ENCODE data around the gene SMYD3.

GRCh38 chr1:246292571-246292970 is 214.5 kb downstream of the SMYD3 start:
- TF ChIP-seq RFX5 (IDR thresholded peaks at IDR 0.05) (no peak), CTCF (IDR thresholded peaks at IDR 0.05) (no peak), MAX (IDR thresholded peaks at IDR 0.05) (no peak)
